ENCODE measurements around the gene TEC. TPM values are rescaled to one million over a fixed set of nuclear protein-coding genes. Genes with fewer than 3 reads are reported as not detected.

Gene TEC
- polyA plus RNA-seq, 1 of the 3 experiments (the other 2 are of a cell fraction): 0.85 TPM

DNA sequence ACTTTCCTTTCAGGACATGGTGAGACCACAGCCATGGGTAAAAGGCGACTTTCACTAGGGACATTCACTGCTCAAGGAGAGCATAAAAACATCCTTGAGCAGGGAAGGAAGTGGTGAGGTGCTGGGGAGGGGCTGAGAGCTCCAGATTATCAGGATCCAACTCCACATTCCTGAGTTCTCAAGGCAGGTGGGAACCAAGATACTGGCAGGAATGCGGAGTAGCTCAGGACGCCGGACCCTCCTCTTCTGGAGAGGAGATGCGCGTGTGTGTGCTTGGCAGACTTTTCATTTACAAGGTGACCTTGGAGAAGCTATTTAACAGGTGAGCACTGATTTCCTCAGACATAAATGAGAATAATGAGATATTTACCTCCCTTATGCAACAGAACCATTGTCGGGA is 94.3 kb downstream of the TEC start:
- no peak for DNase-seq
- Histone ChIP-seq H3K4me2 (no peak overlapping the region), H3K9me2 (no peaks in the 10 kb centered on the region), H3K4me1 (ENCODE audit: control insufficient read depth in 1 of 2, insufficient read depth in 2 of 2, low read depth in 1 of 2, low read length in 1 of 2) (peaks cover 3 to 11% of the 10 kb centered on the region in 2 experiments; a peak in 1 of 4 replicates), H3K27me3 (ENCODE audit: insufficient read depth) (no peaks in the 10 kb centered on the region), H4K20me1 (ENCODE audit: insufficient read depth) (no peaks in the 10 kb centered on the region), H3K9ac (no peak overlapping the region), H3F3A (replicated peaks; ENCODE audit: insufficient read depth) (peaks cover 8% of the 10 kb centered on the region), H2AFZ (ENCODE audit: low read depth) (no peak overlapping the region), H3K36me3 (replicated peaks in 1 of 2; ENCODE audit: control insufficient read depth in 1 of 2, insufficient read depth in 2 of 2, low read length in 1 of 2) (no peaks in the 10 kb centered on the region), H3K9me3 (no peaks in the 10 kb centered on the region), H3K4me3 (ENCODE audit: low read depth in 2 of 2, low read length in 1 of 2) (no peak overlapping the region), H3K79me2 (ENCODE audit: insufficient read depth) (no peaks in the 10 kb centered on the region), H3K27ac (ENCODE audit: low read depth in 2 of 2, low read length in 1 of 2) (no peak overlapping the region)
- TF ChIP-seq, protein P1, sequence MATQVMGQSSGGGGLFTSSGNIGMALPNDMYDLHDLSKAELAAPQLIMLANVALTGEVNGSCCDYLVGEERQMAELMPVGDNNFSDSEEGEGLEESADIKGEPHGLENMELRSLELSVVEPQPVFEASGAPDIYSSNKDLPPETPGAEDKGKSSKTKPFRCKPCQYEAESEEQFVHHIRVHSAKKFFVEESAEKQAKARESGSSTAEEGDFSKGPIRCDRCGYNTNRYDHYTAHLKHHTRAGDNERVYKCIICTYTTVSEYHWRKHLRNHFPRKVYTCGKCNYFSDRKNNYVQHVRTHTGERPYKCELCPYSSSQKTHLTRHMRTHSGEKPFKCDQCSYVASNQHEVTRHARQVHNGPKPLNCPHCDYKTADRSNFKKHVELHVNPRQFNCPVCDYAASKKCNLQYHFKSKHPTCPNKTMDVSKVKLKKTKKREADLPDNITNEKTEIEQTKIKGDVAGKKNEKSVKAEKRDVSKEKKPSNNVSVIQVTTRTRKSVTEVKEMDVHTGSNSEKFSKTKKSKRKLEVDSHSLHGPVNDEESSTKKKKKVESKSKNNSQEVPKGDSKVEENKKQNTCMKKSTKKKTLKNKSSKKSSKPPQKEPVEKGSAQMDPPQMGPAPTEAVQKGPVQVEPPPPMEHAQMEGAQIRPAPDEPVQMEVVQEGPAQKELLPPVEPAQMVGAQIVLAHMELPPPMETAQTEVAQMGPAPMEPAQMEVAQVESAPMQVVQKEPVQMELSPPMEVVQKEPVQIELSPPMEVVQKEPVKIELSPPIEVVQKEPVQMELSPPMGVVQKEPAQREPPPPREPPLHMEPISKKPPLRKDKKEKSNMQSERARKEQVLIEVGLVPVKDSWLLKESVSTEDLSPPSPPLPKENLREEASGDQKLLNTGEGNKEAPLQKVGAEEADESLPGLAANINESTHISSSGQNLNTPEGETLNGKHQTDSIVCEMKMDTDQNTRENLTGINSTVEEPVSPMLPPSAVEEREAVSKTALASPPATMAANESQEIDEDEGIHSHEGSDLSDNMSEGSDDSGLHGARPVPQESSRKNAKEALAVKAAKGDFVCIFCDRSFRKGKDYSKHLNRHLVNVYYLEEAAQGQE (IDR thresholded peaks at IDR 0.05; ENCODE audit: low read depth, low read length): no peak
- TF ChIP-seq MXI1 (IDR thresholded peaks at IDR 0.05; ENCODE audit: low read depth, low read length): no peak
- no peak for TF ChIP-seq PBX3 (IDR thresholded peaks at IDR 0.05)
- no peak for TF ChIP-seq IRF3 (IDR thresholded peaks at IDR 0.05; ENCODE audit: low read depth, low read length)
- TF ChIP-seq EZH2phosphoT487 (IDR thresholded peaks at IDR 0.05; ENCODE audit: borderline replicate concordance, low read depth): no peak
- no peak for TF ChIP-seq SIN3A (IDR thresholded peaks at IDR 0.05; ENCODE audit: borderline replicate concordance, low read depth, low read length)
- TF ChIP-seq TCF12 (IDR thresholded peaks at IDR 0.05): no peak
- TF ChIP-seq FOXJ3 (CRISPR knock-in tag; IDR thresholded peaks at IDR 0.05): no peak
- TF ChIP-seq NRF1 (IDR thresholded peaks at IDR 0.05; ENCODE audit: low read depth, low read length): no peak
- TF ChIP-seq SMC3 (IDR thresholded peaks at IDR 0.05; ENCODE audit: low read depth, low read length): no peak
- TF ChIP-seq RXRA (IDR thresholded peaks at IDR 0.05; ENCODE audit: borderline replicate concordance, low read depth): no peak
- TF ChIP-seq EP300 (IDR thresholded peaks at IDR 0.05; ENCODE audit: borderline replicate concordance in 1 of 2, low read depth in 1 of 2, low read length in 1 of 2): no peak
- no peak for TF ChIP-seq RFX5 (IDR thresholded peaks at IDR 0.05; ENCODE audit: low read length)
- no peak for TF ChIP-seq TAF1 (IDR thresholded peaks at IDR 0.05; ENCODE audit: borderline replicate concordance, low read depth, low read length)
- no peak for TF ChIP-seq ELF1 (IDR thresholded peaks at IDR 0.05)
- TF ChIP-seq NFIC (IDR thresholded peaks at IDR 0.05; ENCODE audit: borderline replicate concordance): no peak
- TF ChIP-seq FOXM1 (IDR thresholded peaks at IDR 0.05; ENCODE audit: low read depth): no peak
- TF ChIP-seq, protein P2, sequence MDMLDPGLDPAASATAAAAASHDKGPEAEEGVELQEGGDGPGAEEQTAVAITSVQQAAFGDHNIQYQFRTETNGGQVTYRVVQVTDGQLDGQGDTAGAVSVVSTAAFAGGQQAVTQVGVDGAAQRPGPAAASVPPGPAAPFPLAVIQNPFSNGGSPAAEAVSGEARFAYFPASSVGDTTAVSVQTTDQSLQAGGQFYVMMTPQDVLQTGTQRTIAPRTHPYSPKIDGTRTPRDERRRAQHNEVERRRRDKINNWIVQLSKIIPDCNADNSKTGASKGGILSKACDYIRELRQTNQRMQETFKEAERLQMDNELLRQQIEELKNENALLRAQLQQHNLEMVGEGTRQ (IDR thresholded peaks at IDR 0.05; ENCODE audit: borderline replicate concordance, low read depth, low read length): no peak
- no peak for TF ChIP-seq GABPA (IDR thresholded peaks at IDR 0.05; ENCODE audit: low read depth)
- WGBS (ENCODE audit: low lambda C conversion rate): 87% methylated on average over 7 of the region's 7 CpGs
- POLR2A ChIA-PET: no interaction called here
- CTCF ChIA-PET: interaction anchor here (1.0 kb wide), 1 partner anchor 33 kb away, joined by 3 read pairs; no protein-coding TSS in a partner anchor

Measured in SK-N-SH (cell line).